Tibial nerve (tissue), 3 donors: ENCODE results near the gene ENG.

Experiments used
- CTCF ChIP-seq, 5 experiments: fragments of 200-600 bp in 3 of 5; fragments of 450-650 bp in 2 of 5; sonication (generic) in 3 of 5; IDR thresholded peaks; one replicate each; pipeline ENCODE4 v1.5.1; 2016 to 2019; ENCODE audit warnings: antibody characterized with exemption in 5 of 5, mild to moderate bottlenecking in 3 of 5, moderate library complexity in 2 of 5
- POLR2A ChIP-seq, 2 donors: fragments of 450-650 bp; IDR thresholded peaks; one replicate each; pipeline ENCODE4 v1.6.1; 2017; ENCODE audit warnings: antibody characterized with exemption in 2 of 2, mild to moderate bottlenecking in 2 of 2, moderate library complexity in 2 of 2

- TF ChIP-seq POLR2A (IDR thresholded peaks at IDR 0.05) (no peak), CTCF (IDR thresholded peaks at IDR 0.05) (no peak)
Observed at GRCh38 chr9:127873886-127874285, 19.4 kb upstream of the ENG start.
